Mucosa of rectum (tissue), 2 donors: Measurements from ENCODE around the gene PADI2.
A peak's percentile ranks its signal among the peaks of the same experiment; 100 is the strongest.
"Not testable (repeated sequence)": the region's sequence is repeated elsewhere in the genome, so short reads cannot be mapped to it uniquely, and the experiment has no call there.

Experiments used
- H3K27ac ChIP-seq, 2 donors: one replicate each; pipeline ENCODE4 v1.7.0; 2013; ENCODE audit warnings: inconsistent platforms in 2 of 2, low read depth in 2 of 2, low read length in 2 of 2
- H3K27me3 ChIP-seq, 2 donors: one replicate each; pipeline ENCODE4 v1.7.0; 2013; ENCODE audit warnings: low read length in 2 of 2; ENCODE audit not compliant: control insufficient read depth in 2 of 2, insufficient read depth in 2 of 2
- H3K36me3 ChIP-seq, 2 donors: one replicate each; pipeline ENCODE4 v1.7.0; 2013; ENCODE audit warnings: low read length in 2 of 2; ENCODE audit not compliant: control insufficient read depth in 2 of 2, insufficient read depth in 2 of 2
- H3K4me1 ChIP-seq, 2 donors: one replicate each; pipeline ENCODE4 v1.7.0; 2013; ENCODE audit warnings: low read length in 2 of 2, mild to moderate bottlenecking in 1 of 2; ENCODE audit not compliant: control insufficient read depth in 2 of 2, insufficient read depth in 2 of 2
- H3K4me3 ChIP-seq, 2 donors: one replicate each; pipeline ENCODE4 v1.7.0; 2013; ENCODE audit warnings: low read length in 2 of 2
- H3K9ac ChIP-seq, 2 donors: one replicate each; pipeline ENCODE4 v1.7.0; 2013; ENCODE audit warnings: low read length in 2 of 2, low read depth in 1 of 2, mild to moderate bottlenecking in 1 of 2
- H3K9me3 ChIP-seq, 2 donors: one replicate each; pipeline ENCODE4 v1.7.0; 2013; ENCODE audit warnings: low read length in 2 of 2; ENCODE audit not compliant: control insufficient read depth in 2 of 2
- donor health status: healthy.
- donor health status: Normal muscosa, but diverticular disease.

PADI2 gene

GRCh38 chr1:17062751-17063150, 56.5 kb downstream of the PADI2 start:
- not testable (repeated sequence) for H3K9ac ChIP-seq, H3K36me3 ChIP-seq, H3K27ac ChIP-seq, H3K4me3 ChIP-seq, H3K9me3 ChIP-seq, H3K4me1 ChIP-seq, H3K27me3 ChIP-seq

GRCh38 chr1:17061892-17062291, 57.4 kb downstream of the PADI2 start:
- Histone ChIP-seq H3K4me3 (no peak overlapping the region), H3K9me3 (peaks cover 0 to 3% of the 10 kb centered on the region in 2 donors), H3K36me3 (no peaks in the 10 kb centered on the region), H3K4me1 (no peaks in the 10 kb centered on the region), H3K27me3 (no peaks in the 10 kb centered on the region), H3K27ac (no peak overlapping the region), H3K9ac (no peak overlapping the region)

- Histone ChIP-seq H3K4me3 (no peak overlapping the region), H3K9me3 (peaks cover 0 to 3% of the 10 kb centered on the region in 2 donors), H3K9ac (no peak overlapping the region), H3K27me3 (no peaks in the 10 kb centered on the region), H3K27ac (no peak overlapping the region), H3K4me1 (no peaks in the 10 kb centered on the region), H3K36me3 (no peaks in the 10 kb centered on the region)
Observed at GRCh38 chr1:17061486-17061885, 57.8 kb downstream of the PADI2 start.

- H3K27ac ChIP-seq = no peak overlapping the region
Observed at GRCh38 chr1:17060306-17060749, 58.9 kb downstream of the PADI2 start.

GRCh38 chr1:17059391-17060305, 59.6 kb downstream of the PADI2 start:
- H3K27me3 ChIP-seq = no peaks in the 10 kb centered on the region
- H3K27ac ChIP-seq = no peak overlapping the region
- peaks cover 0 to under 1% of the 10 kb centered on the region in 2 donors for H3K9me3 ChIP-seq
- no peaks in the 10 kb centered on the region for H3K4me1 ChIP-seq
- H3K9ac ChIP-seq = no peak overlapping the region
- no peaks in the 10 kb centered on the region for H3K36me3 ChIP-seq
- no peak overlapping the region for H3K4me3 ChIP-seq

More at GRCh38 chr1:17060306-17060749, 58.9 kb downstream of the PADI2 start:
- Histone ChIP-seq H3K36me3 (no peaks in the 10 kb centered on the region), H3K9me3 (peaks cover 0 to 3% of the 10 kb centered on the region in 2 donors), H3K9ac (no peak overlapping the region), H3K27me3 (no peaks in the 10 kb centered on the region), H3K4me1 (no peaks in the 10 kb centered on the region), H3K4me3 (no peak overlapping the region)

GRCh38 chr1:17056551-17056950, 62.7 kb downstream of the PADI2 start:
- no peaks in the 10 kb centered on the region for H3K9me3 ChIP-seq
- no peak overlapping the region for H3K4me3 ChIP-seq
- no peak overlapping the region for H3K27ac ChIP-seq
- no peaks in the 10 kb centered on the region for H3K27me3 ChIP-seq
- no peak overlapping the region for H3K9ac ChIP-seq
- peaks cover 4 to 16% of the 10 kb centered on the region in 2 donors for H3K4me1 ChIP-seq
- no peaks in the 10 kb centered on the region for H3K36me3 ChIP-seq

- no peak overlapping the region for H3K9ac ChIP-seq
- H3K27me3 ChIP-seq = no peaks in the 10 kb centered on the region
- no peaks in the 10 kb centered on the region for H3K9me3 ChIP-seq
- peaks cover 4 to 7% of the 10 kb centered on the region in 2 donors for H3K36me3 ChIP-seq
- H3K4me3 ChIP-seq = no peak overlapping the region
- no peak overlapping the region for H3K27ac ChIP-seq
- H3K4me1 ChIP-seq = peaks cover 4 to 16% of the 10 kb centered on the region in 2 donors
Observed at GRCh38 chr1:17055801-17056200, 63.5 kb downstream of the PADI2 start.

- H3K36me3 ChIP-seq = peaks cover 7 to 12% of the 10 kb centered on the region in 2 donors
- H3K9me3 ChIP-seq = no peaks in the 10 kb centered on the region
- H3K4me3 ChIP-seq = peak within 1 kb of the TSS; percentile 99 to 100
- peak within 1 kb of the TSS; percentile 97 to 99 for H3K9ac ChIP-seq
- H3K4me1 ChIP-seq = peaks cover 4 to 16% of the 10 kb centered on the region in 2 donors
- H3K27me3 ChIP-seq = no peaks in the 10 kb centered on the region
- peak within 1 kb of the TSS; percentile 89 to 91 for H3K27ac ChIP-seq
Observed at GRCh38 chr1:17053685-17054410, 65.4 kb downstream of the PADI2 start, which contains the start of gene SDHB. Gene SDHB (minus strand): TSS chr1:17054032. CDS start chr1:17054019, 13 bp downstream.

- peak overlapping the region; percentile 97 to 99 for H3K9ac ChIP-seq
- peaks cover 7 to 12% of the 10 kb centered on the region in 2 donors for H3K36me3 ChIP-seq
- H3K4me1 ChIP-seq = peaks cover 4 to 16% of the 10 kb centered on the region in 2 donors
- H3K27me3 ChIP-seq = no peaks in the 10 kb centered on the region
- no peaks in the 10 kb centered on the region for H3K9me3 ChIP-seq
- H3K27ac ChIP-seq = peak overlapping the region; percentile 89 to 91
- peak overlapping the region; percentile 99 to 100 for H3K4me3 ChIP-seq
Observed at GRCh38 chr1:17053086-17053684, 66.1 kb downstream of the PADI2 start.
